GM23338 (cell line): Measurements from ENCODE around the gene FILIP1L. TPM values are rescaled to one million over a fixed set of nuclear protein-coding genes. Genes with fewer than 3 reads are reported as not detected.

Experiments
- ATAC-seq: fragments of 200-7000 bp; cut with Tn5 transposase; 3 replicates; pipeline ENCODE4 v1.9.1; 2020
- DNase-seq: peaks from one replicate; pipeline ENCODE4 v3.0.0-alpha.2; 2015; ENCODE audit warnings: low spot score
- H2AFZ ChIP-seq: fragments of 200-600 bp; sonication (generic); 2 replicates; pipeline ENCODE4 v1.8.0; 2016; ENCODE audit warnings: antibody characterized with exemption, mild to moderate bottlenecking, moderate library complexity
- H3F3A ChIP-seq: fragments of 200-600 bp; sonication (generic); replicated peaks from 2 replicates; pipeline ENCODE4 v1.8.0; 2017; ENCODE audit warnings: antibody characterized with exemption, mixed run types, low read depth
- H3K27ac ChIP-seq: fragments of 200-600 bp; sonication (generic); 2 replicates; pipeline ENCODE4 v1.6.1; 2016; ENCODE audit warnings: low read depth
- H3K27me3 ChIP-seq: fragments of 200-600 bp; sonication (generic); 2 replicates; pipeline ENCODE4 v1.8.0; 2016; ENCODE audit warnings: mild to moderate bottlenecking, mixed run types, moderate library complexity; ENCODE audit not compliant: insufficient read depth
- H3K36me3 ChIP-seq: fragments of 200-600 bp; sonication (generic); 2 replicates; pipeline ENCODE4 v1.8.0; 2016; ENCODE audit warnings: mild to moderate bottlenecking; ENCODE audit not compliant: insufficient read depth
- H3K4me1 ChIP-seq: fragments of 200-600 bp; sonication (generic); 2 replicates; pipeline ENCODE4 v1.8.0; 2016; ENCODE audit warnings: mild to moderate bottlenecking, moderate library complexity; ENCODE audit not compliant: insufficient read depth
- H3K4me2 ChIP-seq: fragments of 200-600 bp; sonication (generic); 2 replicates; pipeline ENCODE4 v1.7.1; 2017; ENCODE audit warnings: mixed run types
- H3K4me3 ChIP-seq: fragments of 200-600 bp; sonication (generic); 2 replicates; pipeline ENCODE4 v1.6.1; 2016; ENCODE audit warnings: mixed run types
- H3K79me2 ChIP-seq: fragments of 200-600 bp; sonication (generic); replicated peaks from 2 replicates; pipeline ENCODE4 v1.8.0; 2017; ENCODE audit warnings: mild to moderate bottlenecking; ENCODE audit not compliant: insufficient read depth
- H3K9me2 ChIP-seq: fragments of 200-600 bp; sonication (generic); 2 replicates; pipeline ENCODE4 v1.8.0; 2017; ENCODE audit not compliant: insufficient read depth
- H4K20me1 ChIP-seq: fragments of 200-600 bp; sonication (generic); replicated peaks from 2 replicates; pipeline ENCODE4 v1.8.0; 2017; ENCODE audit warnings: mild to moderate bottlenecking; ENCODE audit not compliant: insufficient read depth
- H3K27ac Mint-ChIP-seq: 2 replicates; pipeline ENCODE4 v1.8.0; 2020; ENCODE audit warnings: inconsistent platforms, mild to moderate bottlenecking, moderate library complexity, mixed read lengths
- H3K27me3 Mint-ChIP-seq: 3 replicates; pipeline ENCODE4 v1.8.0; 2022; ENCODE audit warnings: low read depth, mild to moderate bottlenecking, moderate library complexity, mixed read lengths, inconsistent platforms; ENCODE audit not compliant: insufficient read depth, poor library complexity
- H3K36me3 Mint-ChIP-seq: 3 replicates; pipeline ENCODE4 v1.8.0; 2021; ENCODE audit warnings: low read depth, mild to moderate bottlenecking, inconsistent platforms, moderate library complexity, mixed read lengths
- H3K4me1 Mint-ChIP-seq: 3 replicates; pipeline ENCODE4 v1.8.0; 2020; ENCODE audit warnings: mild to moderate bottlenecking, inconsistent platforms, mixed read lengths
- H3K4me3 Mint-ChIP-seq: 3 replicates; pipeline ENCODE4 v1.8.0; 2021; ENCODE audit warnings: moderate library complexity, mild to moderate bottlenecking, inconsistent platforms, mixed read lengths
- H3K9me3 Mint-ChIP-seq: 3 replicates; pipeline ENCODE4 v1.8.0; 2020; ENCODE audit warnings: moderate library complexity, mild to moderate bottlenecking, inconsistent platforms, mixed read lengths
- EZH2 ChIP-seq: fragments of 200-600 bp; sonication (generic); IDR thresholded peaks from one replicate; pipeline ENCODE4 v1.8.0; 2017; ENCODE audit warnings: antibody characterized with exemption, mild to moderate bottlenecking, low read depth; ENCODE audit not compliant: unreplicated experiment
- EZH2phosphoT487 ChIP-seq: fragments of 200-600 bp; sonication (generic); IDR thresholded peaks from one replicate; pipeline ENCODE4 v1.8.1; 2018; ENCODE audit warnings: antibody characterized with exemption; ENCODE audit not compliant: unreplicated experiment
- POLR2AphosphoS5 ChIP-seq: IDR thresholded peaks from 2 replicates; pipeline ENCODE4 v1.6.1; 2016; ENCODE audit warnings: antibody characterized with exemption, low read depth
- ZNF331 ChIP-seq: fragments of 250-450 bp; sonication (Bioruptor Pico); IDR thresholded peaks from 2 replicates; pipeline ENCODE4 v1.5.0; 2020; ENCODE audit warnings: low read depth, mild to moderate bottlenecking, moderate library complexity
- ZNF462 ChIP-seq: fragments of 250-450 bp; sonication (Bioruptor Pico); IDR thresholded peaks from 2 replicates; pipeline ENCODE4 v1.5.0; 2020; ENCODE audit warnings: mild to moderate bottlenecking, moderate library complexity
- polyA plus RNA-seq: library from polyadenylated mRNA; unstranded; fragments of >200 nt; fragmentation: Nextera tagmentation; extraction: Ambion mirVana; gene quantifications from 2 replicates; pipeline ENCODE4 v1.2.1, GENCODE V29; 2016
- total RNA-seq: library from RNA; depleted of rRNA; stranded (reverse); fragments of >200 nt; shearing (Covaris generic); gene quantifications from 2 replicates; pipeline ENCODE4 v1.2.3, GENCODE V29; 2014
- TF ChIP-seq, protein P1 (sequence below), 2 experiments: fragments of 200-600 bp in 1 of 2; sonication (generic) in 1 of 2; conservative IDR thresholded peaks; 2 replicates each; pipeline versions ENCODE4 v1.5.1 to v1.6.1; 2016 to 2017; ENCODE audit warnings: antibody characterized with exemption in 2 of 2, low read depth in 2 of 2, mild to moderate bottlenecking in 2 of 2, moderate library complexity in 1 of 2
- TF ChIP-seq, protein P2 (sequence below): IDR thresholded peaks from 2 replicates; pipeline ENCODE4 v1.6.1; 2016; ENCODE audit warnings: antibody characterized with exemption

Gene FILIP1L
- total and polyA plus RNA-seq, 2 experiments from 2014 or later = 1.6 TPM; not detected in 1

GRCh38 chr3:99848433-99848832 lies 265.9 kb downstream of the FILIP1L start (continued):
- no peak for TF ChIP-seq EZH2phosphoT487
- no peak for TF ChIP-seq POLR2AphosphoS5
- no peak for TF ChIP-seq EZH2
- TF ChIP-seq ZNF331 (CRISPR knock-in tag) = no peak

GRCh38 chr3:99846477-99847160 lies 267.7 kb downstream of the FILIP1L start:
- Histone ChIP-seq H4K20me1 (no peaks in the 10 kb centered on the region), H3K36me3 (no peaks in the 10 kb centered on the region), H2AFZ (no peak overlapping the region), H3K4me1 (peaks cover 6% of the 10 kb centered on the region), H3K9me2 (no peaks in the 10 kb centered on the region; the same call in 1 of the 2 replicates), H3K79me2 (peaks cover 57% of the 10 kb centered on the region), H3F3A (no peaks in the 10 kb centered on the region), H3K27me3 (no peaks in the 10 kb centered on the region), H3K4me2 (no peak overlapping the region), H3K4me3 (no peak overlapping the region), H3K27ac (no peak overlapping the region)
- peaks cover 3% of the 10 kb centered on the region for H3K27me3 Mint-ChIP-seq
- peak; percentile 52 for DNase-seq
- H3K9me3 Mint-ChIP-seq = no peaks in the 10 kb centered on the region
- peak overlapping the region; percentile 70 for H3K27ac Mint-ChIP-seq
- peaks cover 34% of the 10 kb centered on the region for H3K4me1 Mint-ChIP-seq
- no peak for ATAC-seq
- no peaks in the 10 kb centered on the region for H3K36me3 Mint-ChIP-seq
- TF ChIP-seq ZNF462 (CRISPR knock-in tag) (no peak), EZH2 (no peak)
- TF ChIP-seq, protein P1, sequence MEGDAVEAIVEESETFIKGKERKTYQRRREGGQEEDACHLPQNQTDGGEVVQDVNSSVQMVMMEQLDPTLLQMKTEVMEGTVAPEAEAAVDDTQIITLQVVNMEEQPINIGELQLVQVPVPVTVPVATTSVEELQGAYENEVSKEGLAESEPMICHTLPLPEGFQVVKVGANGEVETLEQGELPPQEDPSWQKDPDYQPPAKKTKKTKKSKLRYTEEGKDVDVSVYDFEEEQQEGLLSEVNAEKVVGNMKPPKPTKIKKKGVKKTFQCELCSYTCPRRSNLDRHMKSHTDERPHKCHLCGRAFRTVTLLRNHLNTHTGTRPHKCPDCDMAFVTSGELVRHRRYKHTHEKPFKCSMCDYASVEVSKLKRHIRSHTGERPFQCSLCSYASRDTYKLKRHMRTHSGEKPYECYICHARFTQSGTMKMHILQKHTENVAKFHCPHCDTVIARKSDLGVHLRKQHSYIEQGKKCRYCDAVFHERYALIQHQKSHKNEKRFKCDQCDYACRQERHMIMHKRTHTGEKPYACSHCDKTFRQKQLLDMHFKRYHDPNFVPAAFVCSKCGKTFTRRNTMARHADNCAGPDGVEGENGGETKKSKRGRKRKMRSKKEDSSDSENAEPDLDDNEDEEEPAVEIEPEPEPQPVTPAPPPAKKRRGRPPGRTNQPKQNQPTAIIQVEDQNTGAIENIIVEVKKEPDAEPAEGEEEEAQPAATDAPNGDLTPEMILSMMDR (conservative IDR thresholded peaks at IDR 0.05; ENCODE audit: low read depth in 2 of 2) = no peak
- TF ChIP-seq, protein P2, sequence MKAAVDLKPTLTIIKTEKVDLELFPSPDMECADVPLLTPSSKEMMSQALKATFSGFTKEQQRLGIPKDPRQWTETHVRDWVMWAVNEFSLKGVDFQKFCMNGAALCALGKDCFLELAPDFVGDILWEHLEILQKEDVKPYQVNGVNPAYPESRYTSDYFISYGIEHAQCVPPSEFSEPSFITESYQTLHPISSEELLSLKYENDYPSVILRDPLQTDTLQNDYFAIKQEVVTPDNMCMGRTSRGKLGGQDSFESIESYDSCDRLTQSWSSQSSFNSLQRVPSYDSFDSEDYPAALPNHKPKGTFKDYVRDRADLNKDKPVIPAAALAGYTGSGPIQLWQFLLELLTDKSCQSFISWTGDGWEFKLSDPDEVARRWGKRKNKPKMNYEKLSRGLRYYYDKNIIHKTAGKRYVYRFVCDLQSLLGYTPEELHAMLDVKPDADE = no peak
- H3K4me3 Mint-ChIP-seq = no peak overlapping the region
